Smooth muscle cell (in vitro differentiated cells): ENCODE results near the gene TRAPPC11. TPM values are rescaled to one million over a fixed set of nuclear protein-coding genes. Genes with fewer than 3 reads are reported as not detected.
"Not testable (repeated sequence)": the region's sequence is repeated elsewhere in the genome, so short reads cannot be mapped to it uniquely, and the experiment has no call there.

ENCODE experiments used
- DNase-seq: peaks from one replicate; lab custom pipeline; 2025; ENCODE audit not compliant: unreplicated experiment; lab: John Stamatoyannopoulos, UW
- H2AFZ ChIP-seq: fragments of 200-600 bp; sonication (generic); 2 replicates; pipeline ENCODE4 v1.6.0; 2016; ENCODE audit warnings: antibody characterized with exemption, low read depth, mild to moderate bottlenecking
- H3F3A ChIP-seq: fragments of 200-600 bp; sonication (generic); 2 replicates; pipeline ENCODE4 v1.6.0; 2017; ENCODE audit warnings: antibody characterized with exemption, low read depth
- H3K27ac ChIP-seq: fragments of 200-600 bp; sonication (generic); 2 replicates; pipeline ENCODE4 v1.5.1; 2016; ENCODE audit warnings: low read depth, mild to moderate bottlenecking
- H3K27me3 ChIP-seq: fragments of 200-600 bp; sonication (generic); 2 replicates; pipeline ENCODE4 v1.6.1; 2016; ENCODE audit warnings: low read depth, mild to moderate bottlenecking
- H3K36me3 ChIP-seq: fragments of 200-600 bp; sonication (generic); 2 replicates; pipeline ENCODE4 v1.5.1; 2016; ENCODE audit warnings: low read depth
- H3K4me1 ChIP-seq: fragments of 200-600 bp; sonication (generic); 2 replicates; pipeline ENCODE4 v1.5.1; 2016; ENCODE audit warnings: low read depth
- H3K4me2 ChIP-seq: fragments of 200-600 bp; sonication (generic); 2 replicates; pipeline ENCODE4 v1.6.0; 2016; ENCODE audit warnings: mild to moderate bottlenecking
- H3K4me3 ChIP-seq: fragments of 200-600 bp; sonication (generic); 2 replicates; pipeline ENCODE4 v1.5.1; 2016; ENCODE audit warnings: mild to moderate bottlenecking
- H3K79me2 ChIP-seq: fragments of 200-600 bp; sonication (generic); 2 replicates; pipeline ENCODE4 v1.6.0; 2016; ENCODE audit warnings: low read depth, mild to moderate bottlenecking
- H3K9ac ChIP-seq: fragments of 200-600 bp; sonication (generic); 2 replicates; pipeline ENCODE4 v1.6.0; 2016; ENCODE audit warnings: low read depth
- H3K9me3 ChIP-seq: fragments of 200-600 bp; sonication (generic); replicated peaks from 2 replicates; pipeline ENCODE4 v1.5.1; 2016; ENCODE audit warnings: low read depth
- H4K20me1 ChIP-seq: fragments of 200-600 bp; sonication (generic); 2 replicates; pipeline ENCODE4 v1.6.0; 2016; ENCODE audit warnings: low read depth
- CTCF ChIP-seq: fragments of 200-600 bp; sonication (generic); IDR thresholded peaks from 2 replicates; pipeline ENCODE4 v1.5.1; 2017; ENCODE audit warnings: borderline replicate concordance, mild to moderate bottlenecking, antibody characterized with exemption; ENCODE audit not compliant: insufficient read depth, poor library complexity, severe bottlenecking
- WGBS: methylation state at CpG from one replicate; pipeline ENCODE4 v1.1.7; 2016; ENCODE audit warnings: low lambda C conversion rate; 5-methylcytosine and 5-hydroxymethylcytosine counted together
- polyA plus RNA-seq: library from polyadenylated mRNA; unstranded; fragments of >200 nt; fragmentation: Nextera tagmentation; extraction: Ambion mirVana; gene quantifications from 2 replicates; pipeline ENCODE4 v1.2.1, GENCODE V29; 2016
- total RNA-seq: library from RNA; depleted of rRNA; stranded (reverse); fragments of >200 nt; gene quantifications from 2 replicates; pipeline ENCODE4 v1.2.3, GENCODE V29; 2014

Gene TRAPPC11
- total and polyA plus RNA-seq, 2 experiments from 2014 or later: 12.4 to 41.0 TPM

GRCh38 chr4:183723561-183724228, 64.6 kb downstream of the TRAPPC11 start:
- H3K4me2 ChIP-seq: peak overlapping the region; percentile 93
- TF ChIP-seq CTCF: no peak
- no peaks in the 10 kb centered on the region for H3K9me3 ChIP-seq
- DNase-seq: no peak
- no peaks in the 10 kb centered on the region for H4K20me1 ChIP-seq
- no peaks in the 10 kb centered on the region for H3K4me1 ChIP-seq
- H3K9ac ChIP-seq: no peak overlapping the region
- no peak overlapping the region for H3K4me3 ChIP-seq
- no peaks in the 10 kb centered on the region for H3K36me3 ChIP-seq
- no peaks in the 10 kb centered on the region for H3K79me2 ChIP-seq
- WGBS: 89% methylated on average over 12 of the region's 12 CpGs
- H3F3A ChIP-seq: no peaks in the 10 kb centered on the region
- H3K27ac ChIP-seq: no peak overlapping the region
- no peaks in the 10 kb centered on the region for H3K27me3 ChIP-seq
- H2AFZ ChIP-seq: no peak overlapping the region

DNA sequence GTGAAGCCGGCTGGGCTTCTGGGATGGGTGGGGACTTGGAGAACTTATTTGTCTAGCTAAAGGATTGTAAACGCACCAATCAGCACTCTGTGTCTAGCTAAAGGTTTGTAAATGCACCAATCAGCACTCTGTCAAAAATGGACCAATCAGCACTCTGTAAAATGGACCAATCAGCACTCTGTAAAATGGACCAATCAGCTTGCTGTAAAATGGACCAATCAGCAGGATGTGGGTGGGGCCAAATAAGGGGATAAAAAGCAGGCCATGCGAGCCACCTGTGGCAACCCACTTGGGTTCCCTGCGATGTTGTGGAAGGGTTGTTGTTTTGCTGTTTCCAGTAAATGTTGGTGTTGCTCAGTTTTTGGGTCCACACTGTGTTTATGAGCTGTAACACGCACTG, 66.5 kb downstream of the TRAPPC11 start:
- H2AFZ ChIP-seq, H3K27ac ChIP-seq, DNase-seq, H3K9me3 ChIP-seq, H3K27me3 ChIP-seq, H3K4me2 ChIP-seq, H3K36me3 ChIP-seq, H3K79me2 ChIP-seq, H3K4me1 ChIP-seq, H4K20me1 ChIP-seq, H3F3A ChIP-seq, H3K9ac ChIP-seq, H3K4me3 ChIP-seq: not testable (repeated sequence)
- WGBS: 88% methylated on average over 5 of the region's 5 CpGs

- H3K27ac ChIP-seq: no peak overlapping the region
- no peaks in the 10 kb centered on the region for H3K4me1 ChIP-seq
- no peaks in the 10 kb centered on the region for H3K9me3 ChIP-seq
- H3F3A ChIP-seq: no peaks in the 10 kb centered on the region
- no peak overlapping the region for H3K4me2 ChIP-seq
- H3K27me3 ChIP-seq: no peaks in the 10 kb centered on the region
- no peaks in the 10 kb centered on the region for H3K36me3 ChIP-seq
- WGBS: 95% methylated on average over 5 of the region's 5 CpGs
- H3K4me3 ChIP-seq: no peak overlapping the region
- no peaks in the 10 kb centered on the region for H3K79me2 ChIP-seq
- H2AFZ ChIP-seq: no peak overlapping the region
- H3K9ac ChIP-seq: no peak overlapping the region
- H4K20me1 ChIP-seq: no peaks in the 10 kb centered on the region
- TF ChIP-seq CTCF: no peak
- no peak for DNase-seq
Observed at GRCh38 chr4:183727482-183727881, 68.4 kb downstream of the TRAPPC11 start.

- Histone ChIP-seq H3K9ac (no peak overlapping the region), H4K20me1 (no peaks in the 10 kb centered on the region), H3K4me1 (no peaks in the 10 kb centered on the region), H3K27me3 (no peaks in the 10 kb centered on the region), H3K4me3 (no peak overlapping the region), H3F3A (no peaks in the 10 kb centered on the region), H2AFZ (no peak overlapping the region), H3K9me3 (no peaks in the 10 kb centered on the region), H3K79me2 (no peaks in the 10 kb centered on the region), H3K36me3 (no peaks in the 10 kb centered on the region), H3K4me2 (no peak overlapping the region), H3K27ac (no peak overlapping the region)
- DNase-seq: no peak
- 88% methylated on average over 22 of the region's 22 CpGs for WGBS
- no peak for TF ChIP-seq CTCF
Observed at GRCh38 chr4:183728223-183729068, 69.4 kb downstream of the TRAPPC11 start.
